Measurements from ENCODE around the gene PDE11A.
A peak's percentile ranks its signal among the peaks of the same experiment; 100 is the strongest.

The PDE11A gene

GRCh38 chr2:177598326-177599138 lies 474.0 kb downstream of the PDE11A start:
- peak; percentile 50 for DNase-seq (ENCODE audit: low read depth)

GRCh38 chr2:177597759-177598158 lies 474.8 kb downstream of the PDE11A start:
- DNase-seq (ENCODE audit: low read depth), result no peak

GRCh38 chr2:177596866-177597265 lies 475.7 kb downstream of the PDE11A start:
- no peak for DNase-seq (ENCODE audit: low read depth)

GRCh38 chr2:177595126-177595845 lies 477.3 kb downstream of the PDE11A start:
- DNase-seq (ENCODE audit: low read depth), result no peak

GRCh38 chr2:177593402-177593801 lies 479.2 kb downstream of the PDE11A start:
- no peak for DNase-seq (ENCODE audit: low read depth)

GRCh38 chr2:177592945-177593344 lies 479.6 kb downstream of the PDE11A start:
- no peak for DNase-seq (ENCODE audit: low read depth)

- DNase-seq (ENCODE audit: low read depth), result no peak
Observed at GRCh38 chr2:177592397-177592796, 480.2 kb downstream of the PDE11A start.

- DNase-seq (ENCODE audit: low read depth), result no peak
Observed at GRCh38 chr2:177589186-177589585, 483.4 kb downstream of the PDE11A start.

GRCh38 chr2:177588671-177589070 lies 483.9 kb downstream of the PDE11A start:
- DNase-seq (ENCODE audit: low read depth), result no peak

- DNase-seq (ENCODE audit: low read depth), result no peak
Observed at GRCh38 chr2:177587371-177587770, 485.2 kb downstream of the PDE11A start.

- no peak for DNase-seq (ENCODE audit: low read depth)
Observed at GRCh38 chr2:177586154-177586553, 486.4 kb downstream of the PDE11A start.

GRCh38 chr2:177585234-177585863 lies 487.2 kb downstream of the PDE11A start:
- no peak for DNase-seq (ENCODE audit: low read depth)

GRCh38 chr2:177584030-177584692 lies 488.4 kb downstream of the PDE11A start:
- no peak for DNase-seq (ENCODE audit: low read depth)

GRCh38 chr2:177582000-177582399 lies 490.6 kb downstream of the PDE11A start:
- no peak for DNase-seq (ENCODE audit: low read depth)

- no peak for DNase-seq (ENCODE audit: low read depth)
Observed at GRCh38 chr2:177579486-177580036, 493.0 kb downstream of the PDE11A start.

- DNase-seq (ENCODE audit: low read depth), result no peak
Observed at GRCh38 chr2:177578454-177578853, 494.1 kb downstream of the PDE11A start.

- no peak for DNase-seq (ENCODE audit: low read depth)
Observed at GRCh38 chr2:177577075-177577474, 495.5 kb downstream of the PDE11A start.

GRCh38 chr2:177575358-177575757 lies 497.2 kb downstream of the PDE11A start:
- DNase-seq (ENCODE audit: low read depth), result no peak

GRCh38 chr2:177574356-177574755 lies 498.2 kb downstream of the PDE11A start:
- no peak for DNase-seq (ENCODE audit: low read depth)

Data from GM04504 (cell line).